Femur (tissue), 1 donor: ENCODE data around the gene VPS26B.
"Not testable (repeated sequence)": the region's sequence is repeated elsewhere in the genome, so short reads cannot be mapped to it uniquely, and the experiment has no call there.

Experiments used
- DNase-seq: peaks from one replicate; pipeline ENCODE4 v3.0.0-alpha.2; 2017

The VPS26B gene

DNA sequence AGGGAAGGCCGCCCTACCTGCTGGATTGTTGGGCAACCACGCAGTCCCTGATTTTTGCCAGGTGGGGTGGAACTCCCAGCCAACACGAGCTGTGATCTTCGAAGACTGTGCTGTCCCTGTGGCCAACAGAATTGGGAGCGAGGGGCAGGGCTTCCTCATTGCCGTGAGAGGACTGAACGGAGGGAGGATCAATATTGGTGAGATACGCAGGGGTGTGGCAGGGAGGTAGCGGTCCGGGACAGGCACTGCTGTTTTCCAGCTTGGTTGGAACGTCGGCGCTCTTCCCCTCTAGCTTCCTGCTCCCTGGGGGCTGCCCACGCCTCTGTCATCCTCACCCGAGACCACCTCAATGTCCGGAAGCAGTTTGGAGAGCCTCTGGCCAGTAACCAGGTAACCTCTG lies 36.5 kb downstream of the VPS26B start:
- DNase-seq: no peak

DNA sequence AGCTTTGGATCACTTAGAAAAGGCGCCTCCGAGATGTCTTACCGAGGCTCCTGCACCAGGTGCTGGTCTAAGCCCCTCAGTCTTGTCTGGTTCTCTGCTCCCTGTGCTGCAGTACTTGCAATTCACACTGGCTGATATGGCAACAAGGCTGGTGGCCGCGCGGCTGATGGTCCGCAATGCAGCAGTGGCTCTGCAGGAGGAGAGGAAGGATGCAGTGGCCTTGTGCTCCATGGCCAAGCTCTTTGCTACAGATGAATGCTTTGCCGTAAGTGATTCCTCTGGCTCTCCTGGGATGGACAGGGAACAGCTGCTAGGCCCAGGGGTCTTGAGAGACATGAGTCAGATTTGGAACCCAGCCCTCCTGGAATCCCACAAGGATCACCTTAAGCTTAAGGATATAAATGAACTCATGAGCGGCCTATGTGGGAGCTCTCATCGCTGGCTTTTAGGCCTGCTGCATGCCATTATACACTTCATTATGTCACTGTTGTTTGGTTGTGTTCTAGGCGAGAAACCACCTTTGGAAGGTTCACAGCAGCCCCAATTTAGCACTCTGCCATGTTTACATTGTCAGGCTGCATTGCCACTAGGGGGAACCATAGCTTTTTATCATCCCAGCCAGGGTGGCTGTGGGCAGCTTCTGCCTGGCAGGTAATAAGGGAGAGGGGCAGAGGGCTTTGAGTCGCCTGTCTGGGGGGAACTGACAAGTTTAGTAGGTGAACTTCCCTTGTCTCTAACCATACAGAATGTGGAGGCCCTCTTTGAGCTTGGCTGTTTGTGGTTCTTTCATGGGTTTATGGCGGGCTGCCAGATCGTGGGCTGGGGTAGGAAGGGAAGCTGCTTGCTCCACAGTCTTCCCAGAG lies 37.4 kb downstream of the VPS26B start:
- peak; percentile 34 for DNase-seq

DNA sequence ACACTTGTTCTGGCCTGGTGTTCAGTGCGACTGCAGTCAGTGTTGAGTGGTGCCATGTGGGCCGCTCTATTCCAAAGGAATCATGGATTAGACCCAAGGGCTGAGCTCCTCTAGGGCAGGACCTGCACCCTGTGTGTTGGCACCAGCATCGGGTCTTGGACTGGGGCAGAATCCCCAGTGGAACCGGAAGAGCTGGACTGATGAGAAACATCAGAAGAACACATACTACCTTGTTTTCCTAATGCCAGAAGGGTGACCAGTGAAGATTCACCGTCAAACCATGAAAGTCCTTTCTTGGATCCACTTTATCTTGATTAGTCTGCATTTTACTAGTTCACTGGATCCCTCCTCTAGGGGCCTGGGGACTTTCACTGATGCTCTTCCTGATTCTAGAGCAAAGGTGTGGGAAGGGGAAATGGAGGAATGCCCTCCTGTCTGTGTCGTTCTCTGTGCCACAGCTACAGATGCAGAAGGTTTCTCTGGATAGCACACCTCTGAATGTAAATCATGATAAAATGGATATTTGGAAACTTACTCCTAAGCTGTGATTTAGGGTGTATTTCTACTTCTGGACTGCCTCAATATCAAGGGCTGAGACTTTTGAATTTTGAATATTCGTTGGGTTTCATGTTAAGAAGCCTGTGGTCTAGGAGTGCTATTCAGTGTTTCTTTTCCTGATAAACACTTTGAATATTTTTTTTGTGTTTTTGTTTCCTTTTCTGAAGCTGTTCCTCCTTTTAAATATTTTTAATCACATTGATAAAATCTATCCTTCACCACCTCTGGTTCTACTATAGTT lies 40.7 kb downstream of the VPS26B start:
- DNase-seq: no peak

GRCh38 chr11:134266440-134266839 lies 42.0 kb downstream of the VPS26B start:
- no peak for DNase-seq

DNA sequence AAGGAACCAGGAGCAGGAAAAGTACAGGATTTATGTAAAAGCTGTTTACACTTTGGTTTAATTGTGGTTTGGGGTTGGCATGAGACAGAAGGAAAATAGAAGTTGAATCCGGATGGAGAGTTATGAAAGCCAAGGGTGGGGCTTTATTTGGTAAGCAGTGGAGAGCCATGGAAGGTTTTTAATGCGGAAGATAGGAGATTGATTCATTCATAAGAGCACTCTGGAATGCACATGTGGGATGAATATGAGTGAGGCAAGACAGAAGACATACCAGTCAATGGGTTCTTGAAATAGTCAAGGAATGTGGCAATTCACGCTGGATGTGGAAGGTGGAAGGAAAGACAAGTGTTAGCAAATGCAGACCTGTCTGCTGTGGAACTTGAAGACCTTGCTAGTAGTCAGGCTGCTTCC lies 42.4 kb downstream of the VPS26B start:
- no peak for DNase-seq

DNA sequence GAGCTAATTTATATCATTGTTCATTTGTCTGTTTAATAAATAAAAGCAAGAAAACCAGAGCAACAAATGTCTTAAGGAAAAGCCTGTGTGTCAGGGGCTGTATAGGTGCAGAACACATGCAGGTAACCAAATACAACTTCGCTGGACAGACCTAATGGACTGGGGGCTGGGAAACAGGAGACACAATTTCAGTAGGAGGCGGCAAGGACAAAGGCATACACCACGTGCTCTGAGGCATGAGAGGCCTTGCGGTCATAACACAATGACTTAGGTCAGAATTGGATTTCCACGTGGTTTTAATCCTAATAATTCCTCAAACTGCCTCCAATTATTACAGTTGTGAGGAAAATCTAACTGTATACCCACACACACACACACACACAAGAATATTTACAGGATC lies 43.0 kb downstream of the VPS26B start:
- DNase-seq: no peak

DNA sequence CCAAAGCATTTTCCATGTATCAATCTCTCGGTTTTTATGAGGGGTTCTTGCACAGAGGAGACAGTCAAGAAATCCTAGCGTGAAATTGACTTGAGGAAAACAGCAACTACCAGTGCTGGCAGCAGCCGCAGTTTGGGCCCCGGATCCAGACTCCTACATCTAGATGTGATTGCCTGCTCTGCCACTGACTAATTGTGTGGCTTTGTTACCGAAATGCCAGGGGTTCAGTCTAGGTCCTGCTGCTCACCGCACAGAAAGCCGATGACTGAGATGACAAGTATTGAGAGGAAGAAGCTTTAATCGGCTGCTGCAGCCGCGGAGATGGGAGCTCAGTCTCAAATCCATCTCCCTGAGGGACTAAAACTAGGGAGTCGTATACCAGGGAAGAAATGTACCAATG lies 43.5 kb downstream of the VPS26B start:
- DNase-seq: no peak

- no peak for DNase-seq
Measured at GRCh38 chr11:134270250-134270714, 45.8 kb downstream of the VPS26B start.

GRCh38 chr11:134271978-134272377 lies 47.5 kb downstream of the VPS26B start:
- DNase-seq: no peak

DNA sequence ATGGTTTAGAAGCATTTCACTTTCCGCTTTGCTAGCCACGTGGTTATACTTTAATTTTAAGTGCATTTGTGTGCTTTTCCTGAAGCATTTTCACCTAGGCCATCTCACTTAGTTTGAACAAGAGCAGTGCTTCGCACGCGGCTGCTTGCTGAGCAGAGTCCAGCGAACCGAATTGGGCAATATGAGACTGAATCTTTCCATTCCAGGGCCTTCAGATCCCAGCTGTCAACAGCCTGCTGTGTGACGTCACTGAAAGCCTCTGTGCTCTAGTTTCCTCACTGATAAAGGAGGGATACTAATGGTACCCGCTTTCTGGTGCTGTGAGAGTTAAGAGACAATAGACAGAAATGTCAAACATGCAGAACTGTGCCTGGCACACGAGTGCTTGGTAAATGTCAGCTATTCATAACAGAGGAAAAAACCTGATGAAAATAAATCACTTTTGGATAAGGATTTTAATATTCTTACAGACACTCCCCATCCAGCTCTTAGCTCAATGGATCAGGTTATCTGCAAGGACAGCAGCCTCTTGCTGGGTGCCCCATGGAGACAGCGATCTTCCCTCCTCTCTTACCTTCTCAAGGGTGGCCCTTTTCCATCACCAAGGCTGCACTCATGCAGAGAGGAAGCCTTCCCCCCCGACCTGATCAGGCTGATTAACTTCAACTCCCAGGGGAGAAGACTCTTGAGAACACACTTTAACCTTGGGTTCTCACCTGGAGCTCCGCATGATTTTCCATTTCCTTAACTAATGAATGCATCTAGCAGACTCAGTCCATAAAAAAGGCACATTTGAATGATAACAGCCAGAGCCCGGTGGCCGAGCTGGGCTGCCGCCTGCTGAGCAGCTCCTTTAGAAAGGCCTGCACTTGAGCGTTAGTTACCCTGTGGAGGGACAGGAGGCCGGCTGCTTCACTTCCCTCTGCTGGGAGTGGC lies 48.2 kb downstream of the VPS26B start:
- no peak for DNase-seq

DNA sequence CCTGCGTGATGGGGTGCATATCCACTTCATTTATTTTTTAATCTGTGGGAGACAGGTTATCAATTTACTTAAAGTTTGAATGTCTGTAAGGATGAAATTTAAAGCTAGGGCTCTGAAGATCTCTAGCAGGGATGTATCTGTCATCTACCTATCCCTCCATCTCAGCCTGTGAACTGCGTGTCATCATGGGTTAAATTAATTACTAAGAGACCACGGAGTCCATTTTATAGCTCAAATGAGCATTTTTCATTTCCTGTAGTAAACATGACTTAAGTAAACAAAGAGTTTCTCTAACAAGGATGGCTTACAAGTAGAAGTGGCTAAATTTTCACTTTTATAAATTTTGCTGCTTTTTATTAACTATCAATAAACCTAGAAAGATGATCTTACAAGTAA lies 48.8 kb downstream of the VPS26B start:
- no peak for DNase-seq

DNA sequence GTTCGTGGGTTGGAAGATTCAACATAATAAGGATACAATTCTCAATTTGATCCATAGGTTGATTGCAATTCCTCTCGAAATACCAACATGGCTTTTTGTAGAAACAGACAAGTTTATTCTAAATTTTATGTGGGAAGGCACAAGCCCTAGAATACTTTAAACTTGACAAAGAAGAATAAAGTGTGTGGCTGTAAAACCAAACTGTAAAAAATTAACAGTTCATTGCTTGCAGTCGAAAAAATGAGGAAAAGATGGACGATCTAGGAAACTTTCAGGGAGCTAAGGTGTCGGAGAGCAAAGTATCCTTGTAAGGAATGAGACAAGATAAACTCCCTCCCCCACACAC lies 50.7 kb downstream of the VPS26B start:
- no peak for DNase-seq

DNA sequence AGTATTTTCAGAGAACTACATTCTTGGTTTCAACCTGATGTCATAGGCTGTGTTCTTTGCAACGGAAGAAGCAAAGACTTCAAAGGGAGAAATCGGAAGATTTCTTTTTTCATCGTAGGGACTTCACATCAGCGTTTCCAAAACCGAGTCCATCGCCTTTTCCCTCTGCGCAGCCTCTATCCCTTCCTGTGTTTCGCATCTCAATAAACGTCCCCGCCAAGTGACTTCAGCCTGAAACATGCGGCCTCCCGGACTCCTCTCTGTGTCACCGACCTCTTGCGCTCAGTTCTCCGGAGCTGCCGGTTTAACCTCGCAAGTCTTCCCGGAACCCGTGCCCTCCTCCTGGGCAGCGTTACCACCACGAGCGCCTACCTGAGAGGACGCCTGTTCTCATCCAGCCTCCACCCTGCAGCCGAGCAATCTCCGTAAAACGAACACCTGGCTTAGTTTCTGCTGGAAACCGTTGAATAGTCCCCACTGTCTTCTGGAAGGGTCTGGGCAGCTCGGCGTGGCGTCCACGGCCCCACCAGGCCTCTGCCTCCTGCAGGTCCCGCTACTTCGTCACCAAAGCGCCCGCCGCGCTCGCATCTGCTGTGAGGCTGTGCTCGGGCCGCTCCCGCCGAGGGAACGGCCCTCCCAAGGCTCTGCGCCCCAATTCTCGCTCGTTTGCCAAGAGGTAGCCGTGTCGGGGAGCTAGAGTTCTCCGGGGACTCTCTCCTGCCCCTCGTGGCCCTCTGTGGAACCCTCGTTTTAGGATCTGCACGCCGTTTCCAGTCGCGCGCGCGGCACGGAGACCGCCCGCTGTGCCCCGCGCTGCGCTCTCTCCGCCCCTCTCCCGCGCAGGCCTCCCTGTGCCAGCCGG lies 51.3 kb downstream of the VPS26B start, which contains the start of gene GLB1L3:
TSS of gene GLB1L3 (plus strand) at position 846 of the 862 bp plus-strand sequence. CDS start 362 bp downstream, outside the sequence.
- DNase-seq: no peak

- no peak for DNase-seq
Measured at GRCh38 chr11:134276396-134277182, 52.1 kb downstream of the VPS26B start.

DNA sequence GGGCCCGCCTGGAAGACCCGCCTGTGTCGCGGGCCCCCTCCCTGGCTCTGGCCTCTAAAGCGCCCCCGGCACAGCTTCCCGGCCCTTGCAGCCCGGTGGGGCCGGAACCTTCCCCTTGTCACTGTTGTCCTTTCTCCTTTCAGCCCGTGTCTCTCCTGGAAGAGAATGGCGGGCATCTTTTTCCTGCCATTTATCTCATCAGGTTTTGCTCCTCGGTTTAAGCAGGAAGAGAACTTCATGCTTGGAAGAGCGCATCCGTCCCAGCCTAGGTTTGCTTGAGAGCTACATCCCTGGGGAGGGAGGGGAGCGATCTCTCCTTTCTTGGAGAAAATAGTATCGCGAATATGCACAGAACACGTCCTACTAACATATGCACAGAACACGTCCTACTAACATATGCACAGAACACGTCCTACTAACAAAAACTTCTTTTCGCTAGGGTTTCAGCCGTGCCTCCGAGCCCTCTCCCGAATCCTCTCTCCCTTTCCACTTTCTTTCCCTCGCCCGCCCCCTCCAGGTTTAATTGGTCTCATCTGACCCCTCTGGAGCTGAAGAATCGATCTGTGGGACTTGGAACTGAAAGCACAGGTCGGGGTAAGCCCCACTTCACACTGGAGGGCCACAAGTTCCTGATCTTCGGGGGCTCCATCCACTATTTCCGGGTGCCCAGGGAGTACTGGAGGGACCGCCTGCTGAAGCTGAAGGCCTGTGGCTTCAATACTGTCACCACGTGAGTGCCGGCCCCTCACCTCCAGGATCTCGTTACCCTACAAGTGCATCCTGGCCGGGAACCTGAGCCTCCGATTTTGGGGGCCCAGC lies 52.9 kb downstream of the VPS26B start:
- no peak for DNase-seq

GRCh38 chr11:134278356-134278755 lies 53.9 kb downstream of the VPS26B start:
- DNase-seq: no peak

DNA sequence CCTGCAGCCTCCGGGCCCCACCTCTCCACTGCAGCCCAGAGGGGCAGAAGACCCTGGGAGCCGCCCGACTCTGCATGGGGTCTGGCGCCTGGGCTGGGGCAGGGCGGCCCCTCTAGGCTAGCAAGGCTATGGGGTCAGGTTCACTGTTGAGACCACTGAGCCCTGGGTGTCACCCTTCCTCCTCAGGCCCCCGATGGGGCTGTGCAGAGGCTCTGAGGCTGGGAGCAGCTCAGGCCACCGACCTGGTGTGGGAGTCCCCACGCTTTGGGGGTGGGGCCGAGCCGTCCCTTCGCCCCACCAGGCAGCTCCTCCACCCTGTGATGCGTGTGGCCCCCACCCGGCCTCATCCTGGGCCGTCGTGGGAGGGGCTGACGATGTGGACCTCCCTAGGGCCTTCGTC lies 57.2 kb downstream of the VPS26B start:
- not testable (repeated sequence) for DNase-seq

DNA sequence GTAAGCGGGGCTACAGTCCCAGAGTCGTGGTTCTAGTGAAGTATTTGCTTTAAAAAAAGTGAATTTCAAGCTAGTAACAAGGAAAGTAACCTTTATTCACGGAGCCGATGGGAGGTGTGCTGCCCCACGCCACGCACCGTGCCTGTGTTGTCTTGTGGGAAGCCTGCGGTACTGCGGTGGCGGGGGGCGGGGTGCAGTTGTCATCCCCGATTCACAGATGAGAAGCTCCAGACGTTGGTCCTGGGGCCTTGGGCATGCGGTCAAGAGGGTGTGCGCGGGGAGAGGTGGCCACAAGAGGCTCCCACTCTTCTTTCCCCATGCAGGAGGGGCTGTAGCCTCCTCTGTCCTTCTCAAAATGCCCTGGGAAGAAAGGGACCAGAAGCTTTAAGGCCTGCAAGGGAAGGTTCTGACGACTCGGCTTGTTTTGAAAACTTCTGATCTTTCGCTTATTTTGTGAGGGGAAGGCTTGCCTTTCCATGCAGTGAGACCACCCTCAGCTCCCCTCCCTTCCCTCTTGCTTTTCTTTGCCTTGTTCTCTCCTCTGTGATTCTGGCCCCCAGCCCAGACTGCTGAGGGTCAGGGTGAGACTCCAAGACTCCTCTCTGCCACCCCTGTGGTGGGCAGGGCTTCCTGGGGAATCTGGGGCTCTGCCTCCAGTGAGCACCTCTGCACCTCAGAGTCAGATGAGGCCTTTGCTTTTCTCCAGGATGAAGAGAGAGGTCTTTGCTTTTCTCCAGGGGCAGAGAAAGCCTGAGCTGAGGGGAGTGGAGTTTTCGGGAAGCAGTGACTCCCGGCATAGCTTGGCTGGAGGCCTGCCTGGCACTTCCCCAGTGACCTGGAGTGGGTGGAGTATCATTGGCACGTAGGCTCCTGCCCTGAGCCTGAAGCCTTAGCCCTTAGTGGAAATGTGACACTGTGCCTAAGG lies 57.9 kb downstream of the VPS26B start:
- no peak for DNase-seq
